ENCODE data around the gene UGT2A1.
"Not testable (repeated sequence)": the region's sequence is repeated elsewhere in the genome, so short reads cannot be mapped to it uniquely, and the experiment has no call there.

UGT2A1 gene

GRCh38 chr4:69653147-69653546 is at the start of gene UGT2A1:
Gene UGT2A1 (minus strand): TSS chr4:69653247. CDS start chr4:69647644, 5,603 bp downstream.
- no peak for DNase-seq

GRCh38 chr4:69702201-69702600 is 49.2 kb upstream of the UGT2A1 start:
- DNase-seq, result no peak

GRCh38 chr4:69701696-69702095 is 48.6 kb upstream of the UGT2A1 start:
- no peak for DNase-seq

GRCh38 chr4:69697536-69698242 is 44.6 kb upstream of the UGT2A1 start:
- no peak for DNase-seq

- no peak for DNase-seq
Measured at GRCh38 chr4:69689599-69689998, 36.6 kb upstream of the UGT2A1 start.

- DNase-seq, result no peak
Measured at GRCh38 chr4:69684804-69685203, 31.8 kb upstream of the UGT2A1 start.

- DNase-seq, result no peak
Measured at GRCh38 chr4:69668680-69669079, 15.6 kb upstream of the UGT2A1 start.

- DNase-seq, result not testable (repeated sequence)
Measured at GRCh38 chr4:69664009-69664408, 11.0 kb upstream of the UGT2A1 start.

- not testable (repeated sequence) for DNase-seq
Measured at GRCh38 chr4:69661130-69661803, 8.2 kb upstream of the UGT2A1 start.

- DNase-seq, result no peak
Measured at GRCh38 chr4:69658133-69658532, 5.1 kb upstream of the UGT2A1 start.

- DNase-seq, result no peak
Measured at GRCh38 chr4:69656653-69657158, 3.7 kb upstream of the UGT2A1 start.

GRCh38 chr4:69650872-69651271 is 2.2 kb downstream of the UGT2A1 start:
- DNase-seq, result no peak

- no peak for DNase-seq
Measured at GRCh38 chr4:69649629-69650028, 3.4 kb downstream of the UGT2A1 start.

- DNase-seq, result no peak
Measured at GRCh38 chr4:69649207-69649606, 3.8 kb downstream of the UGT2A1 start.

- DNase-seq, result no peak
Measured at GRCh38 chr4:69642961-69643360, 10.1 kb downstream of the UGT2A1 start.

- no peak for DNase-seq
Measured at GRCh38 chr4:69640289-69640688, 12.8 kb downstream of the UGT2A1 start.

- DNase-seq, result no peak
Measured at GRCh38 chr4:69639542-69639941, 13.5 kb downstream of the UGT2A1 start, which contains the start of gene UGT2A2. Gene UGT2A2 (minus strand): TSS chr4:69639642. CDS start chr4:69639640, 2 bp downstream.

GRCh38 chr4:69617083-69617694 is 35.9 kb downstream of the UGT2A1 start:
- DNase-seq, result no peak

- DNase-seq, result no peak
Measured at GRCh38 chr4:69610484-69610883, 42.6 kb downstream of the UGT2A1 start.

- no peak for DNase-seq
Measured at GRCh38 chr4:69601065-69601464, 52.0 kb downstream of the UGT2A1 start.

- no peak for DNase-seq
Measured at GRCh38 chr4:69600013-69600412, 53.0 kb downstream of the UGT2A1 start.

- no peak for DNase-seq
Measured at GRCh38 chr4:69594382-69594781, 58.7 kb downstream of the UGT2A1 start.

- no peak for DNase-seq
Measured at GRCh38 chr4:69591364-69591763, 61.7 kb downstream of the UGT2A1 start.

GRCh38 chr4:69589884-69590283 is 63.2 kb downstream of the UGT2A1 start:
- DNase-seq, result no peak
